HG02870 (cell line): ENCODE measurements around the gene TMEFF2.
"Not testable (repeated sequence)": the region's sequence is repeated elsewhere in the genome, so short reads cannot be mapped to it uniquely, and the experiment has no call there.

ENCODE experiments used
- ATAC-seq: cut with Tn5 transposase; IDR thresholded peaks from one replicate; pipeline ENCODE4 v1.9.1; 2021; ENCODE audit warnings: mild to moderate bottlenecking, moderate library complexity; ENCODE audit not compliant: unreplicated experiment

Gene TMEFF2

GRCh38 chr2:191941376-191941929, 253.3 kb downstream of the TMEFF2 start:
- ATAC-seq, result no peak

GRCh38 chr2:191938779-191939178, 256.0 kb downstream of the TMEFF2 start:
- no peak for ATAC-seq

- ATAC-seq, result no peak
These were observed 257.8 kb downstream of the TMEFF2 start for GRCh38 chr2:191936882-191937405.

GRCh38 chr2:191935247-191935646, 259.5 kb downstream of the TMEFF2 start:
- ATAC-seq, result no peak

- ATAC-seq, result peak; percentile 96
These were observed 261.2 kb downstream of the TMEFF2 start for GRCh38 chr2:191933307-191934105.

- ATAC-seq, result no peak
These were observed 262.4 kb downstream of the TMEFF2 start for GRCh38 chr2:191932286-191932685.

- peak; percentile 38 for ATAC-seq
These were observed 263.4 kb downstream of the TMEFF2 start for GRCh38 chr2:191931329-191931728.

GRCh38 chr2:191930205-191930604, 264.5 kb downstream of the TMEFF2 start:
- ATAC-seq, result no peak

- no peak for ATAC-seq
These were observed 265.4 kb downstream of the TMEFF2 start for GRCh38 chr2:191929288-191929687.

GRCh38 chr2:191927991-191928390, 266.7 kb downstream of the TMEFF2 start:
- no peak for ATAC-seq

GRCh38 chr2:191927319-191927867, 267.3 kb downstream of the TMEFF2 start:
- no peak for ATAC-seq

- ATAC-seq, result no peak
These were observed 268.1 kb downstream of the TMEFF2 start for GRCh38 chr2:191926671-191927070.

GRCh38 chr2:191923652-191923997, 271.1 kb downstream of the TMEFF2 start:
- no peak for ATAC-seq

GRCh38 chr2:191922736-191923651, 271.7 kb downstream of the TMEFF2 start:
- peak; percentile 96 for ATAC-seq

GRCh38 chr2:191921650-191922049, 273.1 kb downstream of the TMEFF2 start:
- not testable (repeated sequence) for ATAC-seq

GRCh38 chr2:191920502-191920901, 274.2 kb downstream of the TMEFF2 start:
- no peak for ATAC-seq

GRCh38 chr2:191917967-191918651, 276.6 kb downstream of the TMEFF2 start:
- ATAC-seq, result no peak

GRCh38 chr2:191917430-191917881, 277.3 kb downstream of the TMEFF2 start:
- no peak for ATAC-seq

GRCh38 chr2:191916826-191917225, 277.9 kb downstream of the TMEFF2 start:
- no peak for ATAC-seq

- ATAC-seq, result no peak
These were observed 279.0 kb downstream of the TMEFF2 start for GRCh38 chr2:191915750-191916149.
